LNCAP (cell line): Measurements from ENCODE around the gene MAST4.

Experiments used
- TF ChIP-seq, protein P1 (sequence below): fragments of 450-650 bp; IDR thresholded peaks from 2 replicates; pipeline ENCODE4 v1.5.1; 2017; ENCODE audit warnings: mild to moderate bottlenecking

MAST4 gene

DNA sequence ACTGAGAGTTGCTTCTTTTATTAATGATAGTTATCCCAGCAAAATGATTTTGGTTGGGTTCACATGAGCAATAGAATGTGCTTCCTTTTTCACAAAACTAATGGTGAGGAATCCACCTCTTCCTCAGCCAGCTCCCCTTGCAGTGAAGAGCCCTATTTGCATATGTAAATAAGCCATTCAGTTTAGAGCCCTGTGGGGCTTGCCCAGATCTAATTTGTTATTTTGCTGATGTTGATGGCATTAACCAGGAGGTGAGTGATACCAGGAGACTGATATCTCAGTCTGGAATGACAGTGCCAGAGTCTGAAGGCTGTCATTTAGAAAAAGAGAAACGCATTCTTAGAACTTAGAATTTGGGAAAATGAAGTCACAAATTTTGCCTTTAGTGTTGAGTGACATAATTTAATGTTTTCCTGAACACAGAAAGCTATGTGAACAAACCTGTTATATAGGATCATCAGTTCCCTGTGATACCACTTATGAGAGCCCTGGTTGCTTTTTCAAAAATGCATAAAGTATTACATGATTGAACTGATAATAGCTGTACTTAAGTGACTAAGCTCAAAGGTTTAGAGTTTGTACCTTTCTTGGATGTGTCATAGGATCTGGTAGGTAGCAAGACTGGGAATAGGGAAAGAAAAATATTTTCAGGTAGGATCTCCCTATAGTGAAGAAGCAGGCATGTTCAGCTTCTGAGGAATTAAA is 271.6 kb downstream of the MAST4 start:
- TF ChIP-seq, protein P1, sequence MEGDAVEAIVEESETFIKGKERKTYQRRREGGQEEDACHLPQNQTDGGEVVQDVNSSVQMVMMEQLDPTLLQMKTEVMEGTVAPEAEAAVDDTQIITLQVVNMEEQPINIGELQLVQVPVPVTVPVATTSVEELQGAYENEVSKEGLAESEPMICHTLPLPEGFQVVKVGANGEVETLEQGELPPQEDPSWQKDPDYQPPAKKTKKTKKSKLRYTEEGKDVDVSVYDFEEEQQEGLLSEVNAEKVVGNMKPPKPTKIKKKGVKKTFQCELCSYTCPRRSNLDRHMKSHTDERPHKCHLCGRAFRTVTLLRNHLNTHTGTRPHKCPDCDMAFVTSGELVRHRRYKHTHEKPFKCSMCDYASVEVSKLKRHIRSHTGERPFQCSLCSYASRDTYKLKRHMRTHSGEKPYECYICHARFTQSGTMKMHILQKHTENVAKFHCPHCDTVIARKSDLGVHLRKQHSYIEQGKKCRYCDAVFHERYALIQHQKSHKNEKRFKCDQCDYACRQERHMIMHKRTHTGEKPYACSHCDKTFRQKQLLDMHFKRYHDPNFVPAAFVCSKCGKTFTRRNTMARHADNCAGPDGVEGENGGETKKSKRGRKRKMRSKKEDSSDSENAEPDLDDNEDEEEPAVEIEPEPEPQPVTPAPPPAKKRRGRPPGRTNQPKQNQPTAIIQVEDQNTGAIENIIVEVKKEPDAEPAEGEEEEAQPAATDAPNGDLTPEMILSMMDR: no peak

DNA sequence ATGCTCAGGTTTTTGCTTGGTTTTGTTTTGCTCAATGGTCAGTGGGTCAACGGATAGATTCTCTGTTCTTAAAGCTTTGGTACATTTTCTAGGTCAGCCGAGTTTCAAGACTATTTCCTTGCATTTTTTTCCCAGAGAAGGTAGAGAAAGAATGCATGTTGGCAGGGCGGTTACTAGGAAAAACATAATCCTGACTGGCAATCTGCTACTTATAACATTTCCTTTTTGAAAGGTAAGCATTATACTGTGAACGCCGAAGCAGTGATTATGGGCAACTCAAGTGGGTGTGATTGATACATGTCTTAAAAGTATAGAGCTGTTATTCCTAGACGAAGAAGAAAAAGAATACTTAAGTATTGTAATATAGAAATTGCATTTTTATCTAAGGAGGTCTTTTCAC is 273.2 kb downstream of the MAST4 start:
- TF ChIP-seq, protein P1: no peak

DNA sequence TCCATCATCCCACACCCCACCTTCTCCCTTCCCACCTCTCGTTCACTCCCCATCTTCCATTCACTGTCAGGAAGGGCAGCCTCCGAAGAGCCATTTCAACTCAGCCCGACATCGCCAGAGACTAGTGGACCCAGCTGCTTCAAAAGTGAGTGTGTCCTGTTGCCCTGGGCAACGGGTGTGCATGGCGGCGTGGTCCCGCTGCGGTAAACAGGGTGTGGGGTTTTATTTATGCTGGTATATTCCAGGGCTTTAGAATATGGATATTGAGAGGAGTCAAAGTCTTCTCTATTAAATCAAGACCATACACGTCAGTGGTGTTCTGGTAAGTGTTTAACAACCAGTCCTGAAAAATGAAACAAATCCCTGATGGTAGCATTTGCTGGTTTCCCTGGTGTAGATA is 274.5 kb downstream of the MAST4 start:
- TF ChIP-seq, protein P1: no peak

DNA sequence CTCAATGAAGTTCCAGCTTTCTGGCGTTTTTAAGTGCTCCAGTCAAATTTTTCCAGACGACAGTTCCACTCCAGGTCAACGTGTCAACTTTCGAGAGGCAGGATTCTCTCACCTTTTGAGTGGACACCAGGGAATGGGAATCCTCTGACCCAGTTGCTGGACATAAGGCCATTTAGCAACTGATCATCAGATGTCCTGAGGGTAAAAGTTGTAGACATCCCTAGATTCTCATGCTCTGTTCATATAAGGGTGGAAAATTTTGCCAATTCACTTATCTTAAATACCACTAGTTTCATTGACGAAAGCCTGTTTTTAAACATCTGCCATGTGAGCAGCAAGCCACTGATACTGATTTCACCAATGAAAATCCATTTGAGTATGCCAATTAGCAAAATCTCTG is 275.5 kb downstream of the MAST4 start:
- TF ChIP-seq, protein P1: no peak

DNA sequence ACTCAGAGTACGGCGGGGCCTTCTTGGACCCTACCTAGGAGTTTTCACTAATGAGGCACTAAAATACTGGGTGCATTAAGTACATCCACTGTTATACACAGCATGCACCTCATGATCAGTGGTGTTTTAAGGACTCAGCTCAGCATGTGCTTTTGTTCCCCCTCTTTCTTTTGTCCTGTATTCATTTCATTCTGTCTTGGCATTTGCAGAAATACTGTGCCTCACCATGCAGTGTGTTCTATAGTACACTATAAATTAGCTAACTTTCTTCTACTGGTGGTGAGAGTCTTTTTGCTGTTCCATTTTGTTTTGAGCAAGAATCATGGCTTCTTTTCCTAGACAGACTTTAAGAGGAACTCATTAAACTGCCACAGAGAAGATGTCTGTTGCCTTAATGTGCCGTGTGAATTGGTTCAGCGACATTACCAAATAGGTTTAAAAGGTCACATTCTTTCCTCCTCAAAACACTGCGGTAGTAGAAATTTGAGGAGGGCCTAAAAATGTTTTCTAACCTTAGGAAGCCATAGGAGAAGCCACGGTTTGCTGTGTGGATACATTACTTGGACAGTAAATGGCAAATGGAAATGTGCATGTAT is 276.6 kb downstream of the MAST4 start:
- TF ChIP-seq, protein P1: no peak

DNA sequence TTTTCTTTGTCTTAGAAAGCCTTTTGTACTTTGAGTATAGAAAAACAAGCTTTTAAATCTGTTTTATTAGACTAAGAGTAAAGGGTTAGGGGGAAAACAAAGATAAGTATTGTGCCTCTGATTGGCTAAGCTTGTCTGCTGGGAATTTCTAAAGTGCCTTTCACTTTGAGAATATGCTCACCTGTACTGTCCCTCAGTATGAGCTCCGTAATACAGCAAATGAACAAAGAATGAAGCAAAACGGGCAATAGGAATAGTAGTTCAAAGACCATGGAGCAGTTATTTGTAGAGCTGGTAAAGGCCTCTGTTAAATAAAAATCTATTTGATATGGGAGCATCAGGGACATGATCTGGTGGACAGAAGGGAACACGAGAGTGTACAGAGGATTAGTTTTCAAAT is 277.8 kb downstream of the MAST4 start:
- TF ChIP-seq, protein P1: no peak

DNA sequence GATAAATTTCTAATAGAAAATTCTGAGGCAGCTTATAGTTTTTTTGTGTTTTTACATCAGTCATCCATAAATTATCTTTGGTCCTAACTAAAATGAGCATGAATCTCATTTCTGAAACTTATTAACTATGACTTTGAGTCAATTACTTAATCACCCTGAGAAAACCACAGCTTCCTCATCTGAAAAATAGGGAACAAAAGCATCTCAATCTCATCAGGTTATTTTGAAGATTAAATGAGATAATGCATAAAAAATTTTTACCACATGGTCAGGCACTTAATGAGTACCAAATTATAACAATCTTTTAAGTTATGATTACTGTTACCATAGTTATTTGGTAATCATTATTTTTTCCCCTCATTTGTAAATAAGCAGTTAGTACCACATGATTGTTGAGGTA is 279.1 kb downstream of the MAST4 start:
- TF ChIP-seq, protein P1: no peak
